HG02610 (cell line): ENCODE results near the gene CIDEA.

Experiments used
- ATAC-seq: cut with Tn5 transposase; IDR thresholded peaks from one replicate; pipeline ENCODE4 v1.9.1; 2021; ENCODE audit warnings: mild to moderate bottlenecking, moderate library complexity; ENCODE audit not compliant: unreplicated experiment

Gene CIDEA

DNA sequence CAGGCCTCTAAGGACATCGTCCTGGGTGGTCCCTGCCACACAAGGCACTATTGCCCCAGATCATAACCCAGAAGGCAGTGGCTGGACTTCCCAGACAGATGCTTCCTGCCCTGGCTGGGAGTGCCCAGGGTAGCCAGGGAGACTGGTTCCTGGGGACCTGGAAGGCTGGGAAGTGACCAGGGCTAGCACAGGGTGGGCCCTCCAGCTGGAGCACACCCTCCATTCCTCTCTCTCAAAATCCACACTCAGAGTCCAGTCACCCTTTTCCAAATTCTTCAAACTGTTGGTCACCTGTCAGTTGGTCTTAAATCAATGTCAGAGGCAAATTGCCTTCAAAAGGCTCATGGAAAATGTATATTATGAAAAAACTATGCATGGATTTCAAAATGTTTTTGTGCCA lies 42.3 kb downstream of the CIDEA start:
- ATAC-seq = no peak

DNA sequence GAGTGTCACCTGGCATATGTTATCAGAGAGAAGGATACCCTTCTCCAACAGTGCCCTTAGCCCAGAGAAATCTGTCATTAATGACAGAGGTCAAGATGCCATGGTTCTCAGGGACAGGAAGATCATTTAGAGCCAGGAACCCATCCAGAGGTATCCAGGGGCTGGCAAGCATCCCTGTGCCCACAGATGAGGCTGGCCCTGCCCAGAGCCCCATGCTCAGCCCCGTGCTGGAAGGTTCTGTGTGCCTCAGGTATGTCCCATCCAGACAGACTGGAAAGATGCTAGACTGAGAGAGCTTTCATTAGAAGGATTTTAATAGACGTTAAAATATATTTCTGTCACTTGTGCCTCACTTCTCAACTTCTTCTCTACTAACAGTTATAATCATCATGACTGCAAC lies 45.7 kb downstream of the CIDEA start:
- no peak for ATAC-seq

- ATAC-seq = no peak
Observed at GRCh38 chr18:12301263-12302005, 47.3 kb downstream of the CIDEA start.

DNA sequence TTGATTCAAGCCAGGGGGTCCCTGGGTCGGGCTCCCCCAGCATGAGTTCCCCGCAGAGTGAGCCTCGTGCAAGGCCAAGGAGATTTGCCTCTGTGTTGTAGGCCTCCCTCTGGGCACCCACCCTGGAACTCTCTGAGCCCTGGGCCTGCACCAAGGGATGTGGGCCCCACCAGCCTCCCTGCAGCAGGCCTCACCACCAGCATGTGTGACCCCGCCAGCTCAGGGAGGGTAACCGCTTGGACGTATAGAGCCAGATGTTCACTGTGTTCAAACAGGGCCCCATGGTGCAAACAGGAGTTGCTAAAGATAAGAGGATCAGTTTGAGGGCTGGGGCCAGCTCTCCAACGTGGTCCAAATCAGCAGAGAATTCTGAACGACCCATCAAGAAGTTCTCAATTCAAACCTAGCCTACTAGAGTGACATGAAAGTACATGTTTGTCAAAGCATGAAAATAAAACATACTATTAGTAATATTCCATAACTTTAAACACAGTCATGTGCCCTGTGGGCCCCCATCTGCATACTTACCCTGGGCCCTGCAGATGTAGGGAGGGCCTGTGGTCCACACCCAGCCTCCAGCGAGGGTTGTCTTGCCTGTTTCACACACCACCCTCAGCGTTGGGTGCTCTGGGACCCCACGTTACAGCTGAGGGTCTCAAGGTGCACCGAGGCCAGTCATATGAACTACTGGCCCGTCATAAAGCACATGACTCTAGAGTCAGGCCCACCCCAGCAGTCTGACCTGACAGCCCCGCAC lies 48.4 kb downstream of the CIDEA start:
- no peak for ATAC-seq

DNA sequence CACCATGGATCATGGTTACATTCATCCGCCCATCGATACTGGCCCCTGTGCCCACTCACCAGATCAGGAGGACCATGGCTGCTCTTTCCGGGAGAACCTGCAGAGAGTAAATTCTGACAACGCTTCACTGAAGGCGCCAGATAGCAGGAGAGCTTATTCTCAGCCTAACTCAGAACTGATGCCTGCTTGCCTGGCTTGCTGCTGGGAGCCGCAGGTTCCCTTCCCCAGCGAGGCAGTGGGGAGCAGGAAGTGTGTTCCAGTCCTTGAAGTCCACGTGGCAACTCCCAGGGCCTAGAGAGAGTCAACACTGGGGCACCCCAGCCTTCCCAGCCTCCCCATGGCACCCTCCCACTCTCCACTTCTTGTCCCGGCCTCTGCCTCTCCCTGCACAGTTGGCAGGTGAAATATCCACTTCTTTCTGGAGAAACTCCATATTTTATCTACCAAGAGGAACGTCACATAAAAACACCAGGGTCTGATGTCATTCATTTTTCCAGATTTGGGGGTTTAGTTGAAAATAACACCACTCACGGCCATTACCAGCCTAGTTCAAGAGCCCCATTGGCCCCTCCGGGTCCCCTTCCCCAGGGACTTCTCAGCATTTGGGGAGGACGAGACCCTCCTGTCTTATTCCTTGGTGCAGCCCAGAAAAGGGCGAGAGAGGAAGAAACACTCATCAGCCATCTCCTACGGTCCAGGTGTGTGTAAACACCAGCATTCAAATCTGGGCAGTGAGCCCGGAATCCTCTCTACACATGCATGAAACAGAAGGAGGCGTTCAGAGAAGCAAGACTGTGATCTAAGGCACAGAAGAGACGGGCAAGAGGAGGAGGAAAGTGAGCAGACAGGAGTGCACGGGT lies 50.4 kb downstream of the CIDEA start:
- ATAC-seq = no peak

DNA sequence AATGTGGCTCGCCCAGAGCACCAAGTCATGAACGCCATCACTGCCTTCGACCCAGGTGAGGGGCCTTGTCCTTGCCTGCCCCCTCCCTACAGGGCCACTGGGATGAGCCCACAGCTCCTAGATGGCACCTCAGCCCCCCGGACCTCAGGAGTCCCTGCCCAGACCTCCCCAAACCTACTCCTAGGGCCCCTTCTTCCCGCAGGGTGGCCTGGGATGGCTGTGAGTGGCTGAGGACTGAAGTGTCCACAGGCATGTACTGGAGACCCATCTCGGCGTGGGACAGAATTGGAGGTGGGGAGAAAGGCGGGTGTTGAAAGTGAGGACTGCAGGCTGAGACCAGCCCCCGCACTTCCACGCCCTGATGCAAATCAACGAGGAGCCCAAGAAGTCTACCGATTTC lies 51.0 kb downstream of the CIDEA start:
- no peak for ATAC-seq

GRCh38 chr18:12305930-12306629 lies 51.9 kb downstream of the CIDEA start:
- no peak for ATAC-seq

DNA sequence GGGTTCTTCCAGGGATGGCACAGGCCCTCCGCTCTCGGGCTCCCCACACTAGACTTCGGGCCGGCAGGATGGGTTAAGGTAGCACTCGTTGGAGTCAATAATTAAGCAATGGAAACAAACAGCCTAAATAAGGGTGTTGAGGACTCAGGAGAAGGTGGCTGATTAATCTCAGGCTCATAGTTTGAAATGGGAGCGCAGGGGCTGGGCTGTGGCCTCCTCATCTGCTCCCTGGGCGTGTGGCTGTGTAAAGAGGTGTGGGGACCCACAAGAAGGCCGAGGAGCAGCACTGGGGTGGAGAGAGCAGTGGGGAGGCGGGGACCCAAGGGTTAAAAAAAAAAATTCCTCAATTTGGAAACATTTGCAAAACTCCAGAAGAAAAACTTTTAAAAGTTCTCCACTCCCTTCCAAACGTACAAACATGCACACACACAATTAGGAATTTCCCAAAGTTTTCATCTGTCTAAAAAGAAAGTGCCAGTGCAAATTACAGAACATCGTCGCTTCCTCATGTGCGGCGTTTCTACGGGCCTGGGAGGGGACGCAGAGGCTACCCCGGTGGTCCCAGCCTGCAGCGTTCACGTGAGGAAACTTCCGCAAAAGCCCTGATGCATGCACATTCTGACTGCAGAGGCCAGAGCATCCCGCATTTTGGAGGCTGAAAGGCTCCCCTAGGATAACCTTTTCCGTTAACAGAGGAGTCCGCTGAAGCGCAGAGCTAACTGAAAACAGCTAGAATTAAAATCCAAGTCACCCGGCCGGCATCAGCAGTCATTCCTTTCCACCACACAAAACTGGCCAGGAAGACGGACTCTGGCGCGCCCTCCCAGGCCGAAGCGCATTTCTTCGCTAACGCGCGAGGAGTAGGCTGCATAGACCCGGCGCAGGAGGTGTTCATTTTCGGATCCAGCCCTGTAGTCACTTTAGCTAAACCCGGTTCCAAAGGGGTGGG lies 52.9 kb downstream of the CIDEA start:
- ATAC-seq = no peak

DNA sequence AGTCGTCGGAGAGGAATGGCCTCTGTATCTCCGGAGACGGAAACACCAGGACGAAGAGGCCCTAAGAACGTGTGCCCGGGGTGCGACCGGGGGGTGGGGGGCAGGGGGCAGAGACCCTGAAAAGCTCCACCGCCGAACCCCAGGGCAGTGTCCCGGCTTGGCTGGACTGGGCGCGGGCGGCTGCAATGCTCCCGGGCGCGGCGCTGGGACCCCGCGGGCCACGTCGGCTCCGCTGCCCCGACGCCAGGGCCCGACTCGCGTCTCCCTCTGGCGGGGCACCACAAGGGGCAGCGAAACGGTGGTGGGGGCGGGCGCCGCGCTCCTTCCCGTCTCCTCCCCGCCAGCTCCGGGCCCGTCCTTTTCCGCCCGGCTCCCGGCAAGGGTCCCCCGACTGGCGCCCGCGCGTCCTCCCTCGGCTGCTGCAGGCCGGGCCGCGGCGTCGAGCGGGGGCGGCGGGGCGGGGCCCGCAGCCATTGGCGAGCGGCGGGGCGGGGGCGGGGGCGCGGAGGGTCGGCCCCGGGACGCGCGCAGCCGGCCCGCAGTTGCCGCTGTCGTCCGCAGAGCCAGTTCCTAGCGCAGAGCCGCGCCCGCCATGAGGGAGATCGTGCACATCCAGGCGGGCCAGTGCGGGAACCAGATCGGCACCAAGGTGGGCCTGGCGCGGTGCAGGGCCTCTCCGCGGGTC lies 53.7 kb downstream of the CIDEA start, which contains the start of gene TUBB6:
Gene TUBB6 (plus strand): TSS at position 541 of the 685 bp plus-strand sequence. CDS start 52 bp downstream, at position 593.
- ATAC-seq = peak; percentile 48

- peak; percentile 48 for ATAC-seq
Observed at GRCh38 chr18:12308386-12309100, 54.4 kb downstream of the CIDEA start.

GRCh38 chr18:12309683-12310198 lies 55.6 kb downstream of the CIDEA start:
- ATAC-seq = peak; percentile 27

- no peak for ATAC-seq
Observed at GRCh38 chr18:12310762-12311161, 56.6 kb downstream of the CIDEA start.

DNA sequence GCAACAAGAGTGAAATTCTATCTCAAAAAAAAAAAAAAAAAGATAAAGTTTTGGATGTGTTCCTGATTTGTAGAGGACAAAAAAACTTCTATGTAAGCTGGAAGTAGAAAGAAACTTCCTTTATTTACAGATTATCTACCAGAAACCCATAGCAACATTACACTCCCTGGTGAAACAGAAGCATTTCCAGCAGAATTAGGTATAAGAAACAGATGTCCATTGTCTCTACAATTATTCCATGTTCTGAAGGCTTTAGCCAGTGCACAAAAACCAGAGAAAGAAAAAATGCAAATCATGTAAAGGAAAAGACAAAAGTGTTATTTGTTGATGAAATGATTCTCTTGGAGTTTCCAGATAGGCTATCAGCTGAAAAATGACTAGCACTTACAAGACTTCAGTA lies 58.8 kb downstream of the CIDEA start:
- ATAC-seq = no peak

- ATAC-seq = no peak
Observed at GRCh38 chr18:12313530-12314245, 59.5 kb downstream of the CIDEA start.

DNA sequence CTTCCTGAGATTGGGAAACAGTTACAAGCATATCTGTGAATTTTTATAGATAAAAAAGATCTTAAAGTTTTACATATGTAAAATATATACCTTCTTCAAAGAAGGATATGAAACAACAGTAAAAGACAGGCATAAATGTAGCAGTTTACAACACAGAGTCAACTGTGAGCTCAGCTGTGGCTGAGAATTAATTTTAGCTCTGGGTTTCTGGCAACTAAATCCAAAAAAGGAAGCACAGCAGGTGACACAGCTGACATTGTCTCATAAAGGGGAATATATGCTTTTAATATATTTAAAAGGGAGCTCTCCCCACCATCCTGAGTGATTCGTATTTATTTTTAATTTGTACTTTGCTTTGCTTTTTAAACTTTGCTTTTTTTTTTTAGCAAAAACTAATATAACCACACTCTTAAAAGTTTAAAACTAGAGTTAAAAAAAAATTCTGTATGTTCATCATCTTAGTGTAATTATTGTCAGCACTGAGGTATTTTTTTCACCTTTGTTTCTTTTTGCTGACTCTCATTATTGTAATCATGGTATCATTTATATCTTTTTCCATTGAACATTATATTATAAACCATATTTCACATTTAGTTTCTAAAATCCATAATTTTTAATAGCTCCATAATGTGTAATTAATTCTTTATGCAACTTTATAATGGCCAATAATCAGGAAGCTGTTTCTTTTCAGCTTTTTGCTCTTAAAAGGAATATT lies 60.6 kb downstream of the CIDEA start:
- ATAC-seq = no peak

DNA sequence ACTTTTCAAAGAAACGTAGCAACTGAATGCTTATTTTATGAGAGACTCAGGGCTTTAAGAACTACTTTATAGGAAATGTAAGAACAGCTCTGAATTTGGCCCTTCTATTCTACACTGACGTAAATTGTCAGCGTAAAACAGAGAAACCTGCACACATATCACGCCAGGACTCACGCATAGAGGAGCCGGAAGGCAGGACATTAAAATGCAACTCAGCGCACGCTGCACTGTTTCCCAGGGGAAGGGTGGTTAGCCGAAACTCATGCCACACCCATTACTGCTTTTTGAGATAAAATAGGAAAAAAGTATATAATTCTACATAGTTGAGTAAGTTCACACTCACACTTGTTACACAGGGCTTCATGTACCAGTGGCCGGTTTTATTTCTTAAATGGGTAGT lies 61.3 kb downstream of the CIDEA start:
- no peak for ATAC-seq

DNA sequence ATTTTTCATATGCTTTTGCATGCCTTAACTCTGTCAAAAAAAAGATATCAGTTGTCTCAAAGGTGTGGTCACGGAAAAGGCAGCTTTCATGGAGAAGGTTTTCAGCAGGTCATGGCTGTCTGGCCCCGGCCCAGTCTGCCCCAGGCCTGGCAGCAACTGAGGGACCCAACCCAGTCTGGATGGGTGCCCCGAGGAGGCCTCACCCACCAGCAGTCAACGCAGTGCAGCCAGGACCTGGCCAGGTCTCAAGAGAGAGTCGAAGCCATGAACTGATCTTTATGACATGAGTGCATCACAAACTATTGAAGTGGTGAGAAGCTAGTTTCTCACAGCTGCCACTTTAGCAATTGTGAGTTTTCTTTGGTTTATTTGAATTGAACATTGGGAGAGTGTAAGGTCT lies 61.8 kb downstream of the CIDEA start:
- no peak for ATAC-seq
